Ovary (tissue), 9 donors: ENCODE measurements around the gene TSHZ3. TPM values are rescaled to one million over a fixed set of nuclear protein-coding genes. Genes with fewer than 3 reads are reported as not detected.

Source experiments
- DNase-seq, 5 donors: peaks; one replicate each; pipeline ENCODE4 v3.0.0-alpha.2; 2019 to 2020
- H3K27ac ChIP-seq, 2 donors: fragments of 200-600 bp; one replicate each; pipeline versions ENCODE4 v1.5.1 to v1.8.0; 2019 to 2022
- H3K27me3 ChIP-seq: fragments of 200-600 bp; one replicate; pipeline ENCODE4 v1.8.0; 2022
- H3K36me3 ChIP-seq: fragments of 200-600 bp; sonication (generic); one replicate; pipeline ENCODE4 v1.5.1; 2019
- H3K4me1 ChIP-seq: one replicate; pipeline ENCODE4 v1.8.1; 2013; ENCODE audit warnings: mild to moderate bottlenecking, moderate library complexity; ENCODE audit not compliant: insufficient read depth
- H3K4me3 ChIP-seq: fragments of 200-600 bp; sonication (generic); one replicate; pipeline ENCODE4 v1.5.1; 2017
- H3K9me3 ChIP-seq, 2 donors: fragments of 200-600 bp in 1 of 2; sonication (generic) in 1 of 2; one replicate each; pipeline versions ENCODE4 v1.5.1 to v1.8.1; 2013 to 2019; ENCODE audit warnings: mild to moderate bottlenecking in 1 of 2, moderate library complexity in 1 of 2
- EP300 ChIP-seq: sonication (generic); formaldehyde crosslinking; IDR thresholded peaks from one replicate; pipeline ENCODE4 v1.6.1; 2017; ENCODE audit warnings: antibody characterized with exemption
- POLR2A ChIP-seq: fragments of 450-650 bp; IDR thresholded peaks from one replicate; pipeline ENCODE4 v1.6.1; 2017; ENCODE audit warnings: antibody characterized with exemption, mild to moderate bottlenecking, moderate library complexity
- WGBS, 3 donors: extraction: QIAGEN DNeasy Blood & Tissue Kit in 1 of 3; methylation state at CpG; one replicate each; pipeline versions ENCODE4 v1.1.5 to v1.1.7; 2013 to 2017; 5-methylcytosine and 5-hydroxymethylcytosine counted together
- intact Hi-C, 4 donors: fragments of 100-400 bp; cut with DNase I; formaldehyde crosslinking; loops; one replicate each; pipeline versions ENCODE4 v1.11.0 to v1.15.1; 2022 to 2023
- polyA plus RNA-seq, 2 donors: library from polyadenylated mRNA; stranded (reverse); fragments of 200-250 nt in 1 of 2; fragments of 350-450 nt in 1 of 2; fragmentation: Illumina TruSeq in 1 of 2; extraction: RNeasy Lipid Tissue Mini Kit (QIAGEN cat#74804) in 1 of 2; gene quantifications; one replicate each; pipeline ENCODE4 v1.2.3, GENCODE V29; 2013 to 2014
- total RNA-seq, 7 donors: library from RNA; depleted of rRNA in 2 of 7; stranded (reverse); fragments of >200 nt in 2 of 7; fragmentation: NEBNext Ultra II Directional in 3 of 7; extraction: Animal tissue kit (Norgen Biotek cat#: 25700) in 3 of 7; gene quantifications; one replicate each; pipeline versions ENCODE4 v1.1.0 to v1.2.4, GENCODE V29; 2016 to 2023
- TF ChIP-seq, protein P1 (sequence below), 3 donors: fragments of 450-650 bp in 2 of 3; fragments of 200-600 bp in 1 of 3; IDR thresholded peaks; one replicate each; pipeline versions ENCODE4 v1.5.1 to v1.8.0; 2016 to 2022; ENCODE audit warnings: antibody characterized with exemption in 3 of 3, mild to moderate bottlenecking in 1 of 3
- donor health status: DM: no; HTN: no; CAD: no; lungs with moderate emphysema.
- donor health status: DM: no; HTN: no; CAD: no.
- donor health status: Bipolar disorder and iron deficiency.
- donor health status: DM: yes; HTN: yes; CAD: no.
- donor health status: DM: no; HTN: no; CAD: no.
- donor health status: DM: yes; HTN: yes; CAD: no.

The TSHZ3 gene
- total and polyA plus RNA-seq, 9 donors: 23.3 to 107 (median 50.3) TPM

DNA sequence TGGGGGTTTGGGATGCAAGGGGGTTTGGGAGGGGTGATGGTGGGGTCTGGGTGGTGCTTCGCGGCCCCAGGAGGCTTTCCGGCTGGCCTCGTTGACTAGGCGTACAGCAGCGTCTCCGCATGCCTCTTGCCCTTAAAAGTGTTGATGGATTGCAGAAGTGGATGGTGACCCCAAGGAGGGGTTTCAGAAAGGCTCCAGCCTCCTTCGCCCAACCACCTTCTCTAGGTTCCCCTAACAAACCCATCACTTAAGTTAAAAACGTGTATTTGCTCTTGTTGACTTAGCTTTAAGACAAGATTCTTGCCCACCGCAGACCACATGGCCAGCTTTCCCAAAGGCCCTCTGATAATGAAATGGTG is 8.1 kb upstream of the TSHZ3 start:
- Histone ChIP-seq H3K9me3 (no peaks in the 10 kb centered on the region), H3K27me3 (no peaks in the 10 kb centered on the region), H3K27ac (no peak overlapping the region), H3K4me1 (peaks cover 2% of the 10 kb centered on the region), H3K36me3 (no peaks in the 10 kb centered on the region), H3K4me3 (no peak overlapping the region)
- TF ChIP-seq POLR2A (no peak), EP300 (no peak)
- TF ChIP-seq, protein P1, sequence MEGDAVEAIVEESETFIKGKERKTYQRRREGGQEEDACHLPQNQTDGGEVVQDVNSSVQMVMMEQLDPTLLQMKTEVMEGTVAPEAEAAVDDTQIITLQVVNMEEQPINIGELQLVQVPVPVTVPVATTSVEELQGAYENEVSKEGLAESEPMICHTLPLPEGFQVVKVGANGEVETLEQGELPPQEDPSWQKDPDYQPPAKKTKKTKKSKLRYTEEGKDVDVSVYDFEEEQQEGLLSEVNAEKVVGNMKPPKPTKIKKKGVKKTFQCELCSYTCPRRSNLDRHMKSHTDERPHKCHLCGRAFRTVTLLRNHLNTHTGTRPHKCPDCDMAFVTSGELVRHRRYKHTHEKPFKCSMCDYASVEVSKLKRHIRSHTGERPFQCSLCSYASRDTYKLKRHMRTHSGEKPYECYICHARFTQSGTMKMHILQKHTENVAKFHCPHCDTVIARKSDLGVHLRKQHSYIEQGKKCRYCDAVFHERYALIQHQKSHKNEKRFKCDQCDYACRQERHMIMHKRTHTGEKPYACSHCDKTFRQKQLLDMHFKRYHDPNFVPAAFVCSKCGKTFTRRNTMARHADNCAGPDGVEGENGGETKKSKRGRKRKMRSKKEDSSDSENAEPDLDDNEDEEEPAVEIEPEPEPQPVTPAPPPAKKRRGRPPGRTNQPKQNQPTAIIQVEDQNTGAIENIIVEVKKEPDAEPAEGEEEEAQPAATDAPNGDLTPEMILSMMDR (IDR thresholded peaks at IDR 0.05): no peak
- 88 to 90% (median 88%) methylated on average over 10 of the region's 10 CpGs for WGBS, 3 donors
- DNase-seq: no peak
- intact Hi-C loops: loop anchor here in 1 of 4 donors (10.0 kb wide), 1 partner anchor 678 kb away; no protein-coding TSS in a partner anchor

DNA sequence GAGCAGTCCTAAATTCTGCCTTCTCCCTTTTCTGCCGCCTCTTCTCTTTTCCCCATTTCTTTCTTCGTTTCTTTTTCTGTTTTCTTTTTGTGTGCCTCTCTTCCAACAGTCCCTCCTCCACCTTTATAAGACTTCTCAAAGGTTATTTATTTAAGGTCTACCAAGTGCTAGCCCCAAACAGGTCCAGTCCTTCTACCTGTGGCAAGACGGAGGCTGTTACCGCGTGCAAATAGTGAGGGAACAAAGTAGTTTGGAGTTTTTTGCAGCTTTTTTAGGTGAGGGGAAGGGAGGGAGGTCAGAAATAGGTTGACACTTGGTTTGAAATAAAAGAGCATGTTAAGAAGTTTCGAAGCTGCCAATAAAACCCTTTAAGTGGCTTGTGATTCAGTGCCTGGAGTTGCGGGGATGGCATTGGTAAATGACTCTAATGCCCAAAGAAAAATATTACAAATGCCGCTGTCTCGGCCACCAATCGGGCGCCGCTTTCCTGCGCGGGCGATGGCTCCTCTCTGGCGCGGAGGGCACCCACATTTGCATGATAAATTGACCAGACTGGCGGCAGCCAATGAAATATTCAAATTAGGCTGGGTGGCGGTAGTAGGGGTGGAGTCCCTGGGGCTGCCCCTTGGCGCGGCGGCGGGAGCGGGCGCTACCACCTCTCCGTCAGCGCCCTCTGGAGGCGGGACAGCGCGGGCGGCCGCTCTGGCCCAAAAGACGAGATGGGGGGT is 7.5 kb upstream of the TSHZ3 start:
- H3K27ac ChIP-seq: no peak overlapping the region
- no peaks in the 10 kb centered on the region for H3K9me3 ChIP-seq
- DNase-seq: no peak
- TF ChIP-seq POLR2A (no peak), EP300 (no peak)
- TF ChIP-seq, protein P1 (IDR thresholded peaks at IDR 0.05): no peak
- peaks cover 8% of the 10 kb centered on the region for H3K4me1 ChIP-seq
- H3K27me3 ChIP-seq: no peaks in the 10 kb centered on the region
- WGBS, 3 donors: 79 to 87% (median 86%) methylated on average over 33 of the region's 33 CpGs
- intact Hi-C loops: loop anchor here in 1 of 4 donors (10.0 kb wide), 1 partner anchor 678 kb away; no protein-coding TSS in a partner anchor
- no peak overlapping the region for H3K4me3 ChIP-seq
- no peaks in the 10 kb centered on the region for H3K36me3 ChIP-seq

DNA sequence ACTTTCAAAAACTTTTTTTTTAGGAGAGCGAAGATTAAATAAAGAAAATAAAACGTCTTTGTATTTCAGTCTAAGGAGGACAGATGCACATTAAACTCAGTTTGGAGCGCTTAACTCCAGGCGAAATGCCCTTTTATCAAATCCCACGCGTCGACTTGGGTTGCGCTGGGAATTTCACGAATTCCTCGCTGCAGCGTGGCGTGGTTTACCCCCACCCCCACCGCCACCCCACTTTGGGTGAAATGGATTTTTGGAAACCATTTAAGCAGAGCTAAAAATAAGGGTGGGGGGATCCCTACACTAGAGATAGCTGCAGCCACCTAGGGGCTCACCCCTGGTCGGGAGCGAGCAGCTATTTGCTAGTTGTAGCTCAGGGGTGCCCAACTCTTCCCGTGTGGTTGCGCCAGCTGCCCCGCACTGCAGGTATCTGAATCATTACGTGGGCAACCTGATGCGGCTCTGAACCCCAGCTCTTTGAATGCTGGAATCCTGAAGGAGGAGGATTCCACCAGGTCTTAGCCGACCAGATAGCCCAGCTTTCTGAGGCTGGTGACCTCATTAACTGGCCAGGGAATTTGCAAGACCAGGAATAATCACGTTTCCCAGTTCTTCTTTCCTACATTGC is 6.5 kb upstream of the TSHZ3 start:
- intact Hi-C loops: loop anchor here in 1 of 4 donors (10.0 kb wide), 1 partner anchor 679 kb away; no protein-coding TSS in a partner anchor
- no peak for DNase-seq
- no peaks in the 10 kb centered on the region for H3K27me3 ChIP-seq

More for the DNA sequence above, 6.5 kb upstream of the TSHZ3 start:
- Histone ChIP-seq H3K36me3 (no peaks in the 10 kb centered on the region), H3K4me3 (no peak overlapping the region), H3K4me1 (peaks cover 9% of the 10 kb centered on the region), H3K27ac (no peak overlapping the region), H3K9me3 (no peaks in the 10 kb centered on the region)
- 85 to 88% (median 86%) methylated on average over 22 of the region's 22 CpGs for WGBS, 3 donors
- TF ChIP-seq EP300 (no peak), POLR2A (no peak)
- TF ChIP-seq, protein P1 (IDR thresholded peaks at IDR 0.05): no peak
